ENCODE measurements around the gene LCAT. TPM values are rescaled to one million over a fixed set of nuclear protein-coding genes. Genes with fewer than 3 reads are reported as not detected.

Gene LCAT
- polyA plus RNA-seq, 1 of the 3 experiments (the other 2 are of a cell fraction), result 11.1 TPM

DNA sequence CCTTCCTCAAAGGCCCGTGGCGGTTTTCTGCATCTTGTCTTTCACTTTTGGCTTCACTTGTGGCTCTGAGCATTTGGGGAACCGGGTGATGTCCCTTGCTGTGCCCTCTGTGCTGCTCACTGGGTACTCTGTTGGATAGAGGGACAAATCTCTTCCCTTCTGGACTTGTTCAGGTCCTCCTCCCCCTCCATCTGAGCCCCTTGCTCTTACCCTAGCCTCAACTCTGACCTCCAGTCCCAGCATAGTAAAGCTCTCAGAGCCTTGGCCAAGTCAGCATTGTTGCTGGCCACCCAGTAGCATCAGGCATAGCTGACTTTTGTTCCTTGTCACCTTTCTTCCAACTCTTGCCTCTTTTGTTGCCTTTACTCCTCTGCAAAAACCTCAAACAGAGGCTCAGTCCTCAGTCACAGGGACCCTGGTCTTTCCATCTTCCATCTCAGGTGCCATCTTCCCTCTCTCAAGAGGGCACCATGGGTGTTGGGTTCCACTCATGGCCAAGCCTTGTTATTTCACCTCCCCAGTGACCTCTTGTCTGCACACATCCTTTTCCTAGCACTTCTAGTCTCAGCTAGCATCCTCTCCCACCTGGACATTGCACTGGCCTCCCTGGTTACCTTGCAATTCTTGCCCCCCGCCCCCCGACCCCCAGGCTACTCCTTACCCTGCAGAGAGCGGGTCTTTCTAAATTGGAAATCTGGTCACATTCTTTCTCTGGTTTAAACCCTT is 6.9 kb downstream of the LCAT start:
- TF ChIP-seq NRF1 (IDR thresholded peaks at IDR 0.05; ENCODE audit: low read depth, low read length) (no peak), POLR2AphosphoS5 (IDR thresholded peaks at IDR 0.05; ENCODE audit: low read depth, low read length) (peak; percentile 22; the same call in 1 of the 2 replicates), GATA2 (CRISPR knock-in tag; IDR thresholded peaks at IDR 0.05) (no peak), GABPA (IDR thresholded peaks at IDR 0.05; ENCODE audit: low read depth) (no peak), TAF1 (IDR thresholded peaks at IDR 0.05; ENCODE audit: borderline replicate concordance, low read depth, low read length) (0 out of 2 replicates have a peak, but pooled peaks have one; percentile 0), FOXM1 (IDR thresholded peaks at IDR 0.05; ENCODE audit: low read depth) (no peak), SMC3 (IDR thresholded peaks at IDR 0.05; ENCODE audit: low read depth, low read length) (no peak)
- Histone ChIP-seq H3K4me3 (ENCODE audit: low read depth in 2 of 2, low read length in 1 of 2) (peak overlapping the region; percentile 84 to 89), H3K79me2 (ENCODE audit: insufficient read depth) (peaks cover 28% of the 10 kb centered on the region), H3F3A (replicated peaks; ENCODE audit: insufficient read depth) (peaks cover 24% of the 10 kb centered on the region), H3K4me2 (peak overlapping the region; percentile 99), H3K27ac (ENCODE audit: low read depth in 2 of 2, low read length in 1 of 2) (peak overlapping the region; percentile 79 to 85), H3K27me3 (ENCODE audit: insufficient read depth) (no peaks in the 10 kb centered on the region), H2AFZ (ENCODE audit: low read depth) (0 out of 2 replicates have a peak overlapping the region, but pooled peaks have one; percentile 42), H3K9me3 (no peaks in the 10 kb centered on the region), H3K4me1 (ENCODE audit: control insufficient read depth in 1 of 2, insufficient read depth in 2 of 2, low read depth in 1 of 2, low read length in 1 of 2) (peaks cover 11 to 32% of the 10 kb centered on the region in 2 experiments; a peak in 2 of 4 replicates), H3K36me3 (replicated peaks in 1 of 2; ENCODE audit: control insufficient read depth in 1 of 2, insufficient read depth in 2 of 2, low read length in 1 of 2) (peaks cover 7 to 12% of the 10 kb centered on the region in 2 experiments), H4K20me1 (ENCODE audit: insufficient read depth) (0 out of 2 replicates have a peak, but pooled peaks cover 5% of the 10 kb centered on the region), H3K9ac (peak overlapping the region; percentile 86), H3K9me2 (no peaks in the 10 kb centered on the region)
- DNase-seq, result no peak
- CTCF ChIA-PET, result interaction anchor here (1.0 to 28.1 kb wide), 5 partner anchors 8 to 416 kb away, joined by 3 to 564 read pairs (median 5); partner anchors contain the start of genes EDC4, NRN1L and PSKH1
- WGBS (ENCODE audit: low lambda C conversion rate), result 50% methylated on average over 6 of the region's 6 CpGs
- POLR2A ChIA-PET, result no interaction called here

DNA sequence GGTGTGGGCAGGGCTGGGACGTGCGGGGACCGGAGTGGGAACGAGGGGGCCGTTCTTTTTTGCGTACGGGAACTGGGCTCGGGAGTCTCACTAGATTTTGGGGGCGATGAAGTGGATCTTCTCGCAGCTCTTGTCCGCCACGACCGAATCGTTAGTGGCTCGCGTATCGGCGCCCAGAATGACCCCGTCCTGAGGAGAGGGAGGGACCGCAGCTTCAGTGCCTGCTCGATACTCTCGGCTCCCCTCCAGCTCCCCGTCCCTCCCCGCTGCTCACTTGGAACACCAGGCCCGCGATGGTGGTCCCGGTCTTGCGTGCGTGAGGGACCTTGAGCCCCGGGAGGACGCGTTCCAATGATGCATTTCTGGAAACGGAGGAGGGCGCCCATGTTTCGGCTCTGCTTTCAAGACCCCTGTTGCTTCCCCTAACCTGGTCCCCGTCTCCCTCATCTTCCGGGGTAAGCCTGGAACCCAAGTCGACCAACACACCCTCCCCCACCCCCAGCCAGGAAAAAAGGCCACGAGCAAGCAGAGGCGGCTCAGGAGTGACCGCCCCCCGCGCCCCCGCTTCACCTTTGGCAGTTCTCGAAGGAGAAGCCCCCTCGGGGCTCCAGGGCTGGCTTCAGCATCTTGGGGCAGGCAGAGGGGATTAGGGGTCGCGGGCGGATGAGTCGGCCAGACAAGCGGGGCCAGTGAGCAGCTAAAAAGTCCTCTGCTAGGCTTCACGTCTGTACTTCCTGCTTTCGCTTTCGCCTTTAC is 7.6 kb downstream of the LCAT start, which contains the start of gene PSMB10:
PSMB10 (minus strand) TSS at position 727 of the 756 bp plus-strand sequence; CDS start at position 626, 101 bp downstream.
- POLR2A ChIA-PET, result interaction anchor here (0.7 to 2.5 kb wide), 8 partner anchors 11 to 149 kb away, joined by 4 to 12 read pairs (median 5); partner anchors contain the start of genes DDX28, DUS2, NFATC3 and NRN1L
- Histone ChIP-seq H3K9me2 (no peaks in the 10 kb centered on the region), H3K36me3 (replicated peaks in 1 of 2; ENCODE audit: control insufficient read depth in 1 of 2, insufficient read depth in 2 of 2, low read length in 1 of 2) (peaks cover 4 to 15% of the 10 kb centered on the region in 2 experiments), H2AFZ (ENCODE audit: low read depth) (peak within 1 kb of the TSS; percentile 42; the same call in 1 of the 2 replicates), H3F3A (replicated peaks; ENCODE audit: insufficient read depth) (peaks cover 18% of the 10 kb centered on the region), H3K27me3 (ENCODE audit: insufficient read depth) (no peaks in the 10 kb centered on the region), H4K20me1 (ENCODE audit: insufficient read depth) (no peaks in the 10 kb centered on the region), H3K79me2 (ENCODE audit: insufficient read depth) (peaks cover 28% of the 10 kb centered on the region), H3K4me3 (ENCODE audit: low read depth in 2 of 2, low read length in 1 of 2) (peak within 1 kb of the TSS; percentile 84 to 89), H3K4me2 (peak within 1 kb of the TSS; percentile 99), H3K4me1 (ENCODE audit: control insufficient read depth in 1 of 2, insufficient read depth in 2 of 2, low read depth in 1 of 2, low read length in 1 of 2) (peaks cover 11 to 28% of the 10 kb centered on the region in 2 experiments; a peak in 2 of 4 replicates), H3K9ac (peak within 1 kb of the TSS; percentile 86), H3K9me3 (no peaks in the 10 kb centered on the region), H3K27ac (ENCODE audit: low read depth in 2 of 2, low read length in 1 of 2) (peak within 1 kb of the TSS; percentile 79 to 85)
- CTCF ChIA-PET, result interaction anchor here (0.9 to 28.1 kb wide), 7 partner anchors 8 to 264 kb away, joined by 3 to 564 read pairs (median 7); partner anchors contain the start of genes EDC4, NRN1L and PSKH1
- TF ChIP-seq POLR2AphosphoS5 (IDR thresholded peaks at IDR 0.05; ENCODE audit: low read depth, low read length) (no peak; the same call in 1 of the 2 replicates), TAF1 (IDR thresholded peaks at IDR 0.05; ENCODE audit: borderline replicate concordance, low read depth, low read length) (peak; percentile 19; the same call in 1 of the 2 replicates), FOSL2 (IDR thresholded peaks at IDR 0.05; ENCODE audit: borderline replicate concordance, low read depth) (0 out of 2 replicates have a peak, but pooled peaks have one; percentile 5), RAD21 (IDR thresholded peaks at IDR 0.05; ENCODE audit: low read length) (peak; percentile 18; the same call in 1 of the 2 replicates), GATA2 (CRISPR knock-in tag; IDR thresholded peaks at IDR 0.05) (no peak), RFX5 (IDR thresholded peaks at IDR 0.05; ENCODE audit: low read length) (no peak), SIN3A (IDR thresholded peaks at IDR 0.05; ENCODE audit: borderline replicate concordance, low read depth, low read length) (no peak), MEF2A (IDR thresholded peaks at IDR 0.05; ENCODE audit: borderline replicate concordance, low read depth) (no peak), GABPA (IDR thresholded peaks at IDR 0.05; ENCODE audit: low read depth) (no peak), EZH2phosphoT487 (IDR thresholded peaks at IDR 0.05; ENCODE audit: borderline replicate concordance, low read depth) (no peak), YY1 (IDR thresholded peaks at IDR 0.05; ENCODE audit: low read depth) (no peak; the same call in 1 of the 2 replicates), CHD2 (IDR thresholded peaks at IDR 0.05; ENCODE audit: low read length, partially characterized antibody) (no peak), TEAD4 (IDR thresholded peaks at IDR 0.05; ENCODE audit: borderline replicate concordance, insufficient read depth) (no peak)
- TF ChIP-seq, protein P1, sequence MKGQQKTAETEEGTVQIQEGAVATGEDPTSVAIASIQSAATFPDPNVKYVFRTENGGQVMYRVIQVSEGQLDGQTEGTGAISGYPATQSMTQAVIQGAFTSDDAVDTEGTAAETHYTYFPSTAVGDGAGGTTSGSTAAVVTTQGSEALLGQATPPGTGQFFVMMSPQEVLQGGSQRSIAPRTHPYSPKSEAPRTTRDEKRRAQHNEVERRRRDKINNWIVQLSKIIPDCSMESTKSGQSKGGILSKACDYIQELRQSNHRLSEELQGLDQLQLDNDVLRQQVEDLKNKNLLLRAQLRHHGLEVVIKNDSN (IDR thresholded peaks at IDR 0.05; ENCODE audit: borderline replicate concordance, low read depth), result no peak
- TF ChIP-seq, protein P2, sequence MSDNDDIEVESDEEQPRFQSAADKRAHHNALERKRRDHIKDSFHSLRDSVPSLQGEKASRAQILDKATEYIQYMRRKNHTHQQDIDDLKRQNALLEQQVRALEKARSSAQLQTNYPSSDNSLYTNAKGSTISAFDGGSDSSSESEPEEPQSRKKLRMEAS (IDR thresholded peaks at IDR 0.05; ENCODE audit: low read depth), result no peak
- TF ChIP-seq, protein P3, sequence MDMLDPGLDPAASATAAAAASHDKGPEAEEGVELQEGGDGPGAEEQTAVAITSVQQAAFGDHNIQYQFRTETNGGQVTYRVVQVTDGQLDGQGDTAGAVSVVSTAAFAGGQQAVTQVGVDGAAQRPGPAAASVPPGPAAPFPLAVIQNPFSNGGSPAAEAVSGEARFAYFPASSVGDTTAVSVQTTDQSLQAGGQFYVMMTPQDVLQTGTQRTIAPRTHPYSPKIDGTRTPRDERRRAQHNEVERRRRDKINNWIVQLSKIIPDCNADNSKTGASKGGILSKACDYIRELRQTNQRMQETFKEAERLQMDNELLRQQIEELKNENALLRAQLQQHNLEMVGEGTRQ (IDR thresholded peaks at IDR 0.05; ENCODE audit: borderline replicate concordance, low read depth, low read length), result no peak
- TF ChIP-seq, protein P4, sequence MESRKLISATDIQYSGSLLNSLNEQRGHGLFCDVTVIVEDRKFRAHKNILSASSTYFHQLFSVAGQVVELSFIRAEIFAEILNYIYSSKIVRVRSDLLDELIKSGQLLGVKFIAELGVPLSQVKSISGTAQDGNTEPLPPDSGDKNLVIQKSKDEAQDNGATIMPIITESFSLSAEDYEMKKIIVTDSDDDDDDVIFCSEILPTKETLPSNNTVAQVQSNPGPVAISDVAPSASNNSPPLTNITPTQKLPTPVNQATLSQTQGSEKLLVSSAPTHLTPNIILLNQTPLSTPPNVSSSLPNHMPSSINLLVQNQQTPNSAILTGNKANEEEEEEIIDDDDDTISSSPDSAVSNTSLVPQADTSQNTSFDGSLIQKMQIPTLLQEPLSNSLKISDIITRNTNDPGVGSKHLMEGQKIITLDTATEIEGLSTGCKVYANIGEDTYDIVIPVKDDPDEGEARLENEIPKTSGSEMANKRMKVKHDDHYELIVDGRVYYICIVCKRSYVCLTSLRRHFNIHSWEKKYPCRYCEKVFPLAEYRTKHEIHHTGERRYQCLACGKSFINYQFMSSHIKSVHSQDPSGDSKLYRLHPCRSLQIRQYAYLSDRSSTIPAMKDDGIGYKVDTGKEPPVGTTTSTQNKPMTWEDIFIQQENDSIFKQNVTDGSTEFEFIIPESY (IDR thresholded peaks at IDR 0.05; ENCODE audit: borderline replicate concordance, low read depth), result no peak
- peak; percentile 74 for DNase-seq
- 1% methylated on average over 22 of the region's 54 CpGs for WGBS (ENCODE audit: low lambda C conversion rate)

Data from SK-N-SH (cell line).